Stimulated activated CD8-positive, alpha-beta memory T cell treated with anti-CD3 and anti-CD28 coated beads, Interleukin-4, amount 100 ng/mL, for 4 hours (primary cell): Measurements from ENCODE around the gene MGME1.

Experiments
- DNase-seq, 2 donors: peaks; one replicate each; pipeline ENCODE4 v3.0.0-alpha.2; 2020; ENCODE audit warnings: low read depth in 2 of 2, low spot score in 1 of 2

Gene MGME1

GRCh38 chr20:17968366-17969277 lies at the start of gene MGME1, which contains the start of gene SNX5:
TSS of gene MGME1 (plus strand) at chr20:17969018. CDS start at chr20:17969860, 842 bp downstream.
TSS of gene SNX5 (minus strand) at chr20:17968794. CDS start at chr20:17968425, 369 bp downstream.
- peak; percentile 99 for DNase-seq

DNA sequence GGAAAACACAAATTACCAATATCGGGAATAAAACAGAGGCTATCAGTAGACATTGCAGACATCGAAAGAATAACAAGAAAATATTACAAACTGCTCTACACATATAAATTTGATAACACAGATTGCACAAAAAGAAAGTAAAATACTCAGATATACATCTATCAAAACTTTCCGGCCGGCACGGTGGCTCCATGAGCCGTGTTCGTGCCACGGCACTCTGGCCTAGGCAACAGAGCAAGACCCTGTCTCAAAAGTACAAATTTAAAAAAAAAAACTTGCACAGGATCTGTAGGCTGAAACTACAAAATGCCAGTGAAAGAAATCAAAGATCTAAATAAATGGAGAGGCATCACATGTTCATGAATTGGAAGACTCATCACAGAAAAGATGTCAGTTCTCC lies 49.7 kb upstream of the MGME1 start:
- DNase-seq = no peak

DNA sequence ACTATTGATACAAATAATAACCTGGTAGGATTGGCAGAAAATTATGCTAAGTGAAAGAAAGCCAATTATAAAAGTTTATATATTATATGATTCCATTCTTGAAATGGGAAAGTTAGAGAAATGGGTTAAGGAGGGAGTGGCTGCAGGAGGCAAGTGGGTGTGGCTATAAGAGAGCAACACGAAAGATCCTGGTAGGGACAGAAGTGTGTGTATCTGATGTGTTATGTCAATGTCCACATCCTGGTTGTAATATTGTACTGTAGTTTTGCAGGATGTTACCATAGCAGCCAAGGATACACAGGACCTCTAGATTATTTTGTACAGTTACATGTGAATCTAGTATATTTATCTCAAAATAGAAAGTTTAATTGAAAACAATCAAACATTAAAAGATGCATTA lies 47.0 kb upstream of the MGME1 start:
- DNase-seq = no peak

- no peak for DNase-seq
Observed at GRCh38 chr20:17925141-17925939, 43.5 kb upstream of the MGME1 start.

GRCh38 chr20:17925940-17926300 lies 42.9 kb upstream of the MGME1 start:
- DNase-seq = no peak

DNA sequence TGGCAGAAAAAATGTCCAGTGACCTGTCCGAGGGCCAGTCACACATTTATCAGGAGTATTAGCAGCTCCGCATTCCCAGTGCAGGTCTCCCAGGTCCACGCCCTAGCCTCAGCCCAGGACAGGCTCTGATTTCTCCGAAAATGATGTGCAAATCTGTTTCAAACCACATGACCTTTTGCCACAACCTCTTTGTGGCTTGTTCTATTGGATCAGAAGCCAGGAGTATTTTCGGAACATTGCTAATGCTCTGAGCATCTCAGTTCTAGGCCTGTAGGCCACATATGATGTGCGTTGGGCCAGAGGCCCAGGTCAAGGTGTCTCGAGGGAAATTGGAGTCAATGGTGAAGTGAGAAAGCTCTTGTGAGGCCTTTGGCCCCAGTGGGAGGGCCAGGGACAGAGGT lies 40.6 kb upstream of the MGME1 start:
- DNase-seq = no peak

DNA sequence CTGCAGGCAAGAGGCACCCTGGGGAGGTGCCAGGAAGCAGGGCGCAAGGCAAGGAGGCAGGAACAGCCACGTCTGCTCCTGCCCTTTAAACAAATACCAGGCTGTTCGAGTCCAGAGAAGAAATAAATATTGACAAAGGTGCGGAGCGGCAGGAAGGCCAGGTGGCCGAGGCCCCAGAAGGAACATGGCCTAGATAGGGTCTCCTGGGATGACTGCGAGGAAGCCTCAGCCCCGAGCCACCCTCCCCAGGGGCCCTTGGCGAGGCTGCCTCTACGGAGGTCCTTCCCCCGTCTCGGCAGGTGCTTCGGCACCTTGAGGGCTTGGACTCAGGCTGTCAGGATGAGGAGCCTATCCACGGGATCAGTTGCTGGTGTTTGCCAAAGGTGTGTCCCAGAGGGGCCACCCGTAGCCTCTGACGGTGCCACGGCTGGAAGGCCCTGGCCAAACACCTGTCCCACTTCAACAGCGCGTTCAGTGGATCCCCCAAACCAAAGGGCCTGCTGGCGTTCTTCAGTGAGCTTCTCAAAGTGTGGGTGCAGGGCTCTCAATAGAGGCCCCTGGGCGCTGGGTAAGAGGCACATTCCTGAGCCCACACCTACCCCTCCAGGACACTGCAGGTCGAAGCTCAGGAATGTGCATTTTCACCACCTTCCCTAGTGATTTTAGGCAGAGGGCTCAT lies 40.0 kb upstream of the MGME1 start:
- no peak for DNase-seq

DNA sequence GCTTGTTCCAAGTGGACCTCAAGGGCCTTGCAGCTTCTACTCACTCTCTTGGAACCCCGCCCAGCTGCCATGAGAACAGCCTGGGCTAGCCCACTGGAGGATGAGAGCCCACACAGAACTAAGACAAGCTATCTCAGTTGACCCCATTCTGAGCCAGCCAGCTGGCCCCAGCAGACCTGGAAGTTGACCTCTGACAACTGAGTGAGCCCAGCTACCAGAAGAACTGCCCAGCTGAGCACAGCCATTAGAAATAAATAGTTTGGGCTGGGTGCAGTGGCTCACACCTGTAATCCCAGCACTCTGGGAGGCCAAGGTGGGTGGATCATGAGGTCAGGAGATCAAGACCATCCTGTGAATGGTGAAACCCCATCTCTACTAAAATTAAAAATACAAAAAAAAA lies 37.3 kb upstream of the MGME1 start:
- DNase-seq = no peak

- DNase-seq = no peak
Observed at GRCh38 chr20:17932396-17932795, 36.4 kb upstream of the MGME1 start.

DNA sequence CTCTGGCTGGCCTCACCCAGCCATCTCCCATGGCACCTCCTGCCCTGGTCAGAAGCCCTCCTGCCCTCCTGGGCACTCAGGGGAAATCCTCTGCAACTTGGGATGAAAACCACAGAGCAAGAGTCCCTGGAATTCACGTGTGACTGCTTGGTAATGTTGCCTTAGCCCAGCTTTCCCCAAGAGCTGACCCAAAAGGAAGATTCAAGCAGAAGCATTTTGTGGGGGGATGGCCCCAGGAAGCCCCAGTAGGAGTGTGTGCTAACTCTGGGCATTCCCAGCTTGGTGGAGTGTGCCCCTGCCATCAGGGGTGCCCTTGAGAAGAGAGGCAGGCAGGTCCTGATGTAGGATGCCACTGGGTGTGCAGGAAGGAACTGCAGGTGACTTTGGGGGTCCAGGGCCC lies 35.7 kb upstream of the MGME1 start:
- DNase-seq = no peak

DNA sequence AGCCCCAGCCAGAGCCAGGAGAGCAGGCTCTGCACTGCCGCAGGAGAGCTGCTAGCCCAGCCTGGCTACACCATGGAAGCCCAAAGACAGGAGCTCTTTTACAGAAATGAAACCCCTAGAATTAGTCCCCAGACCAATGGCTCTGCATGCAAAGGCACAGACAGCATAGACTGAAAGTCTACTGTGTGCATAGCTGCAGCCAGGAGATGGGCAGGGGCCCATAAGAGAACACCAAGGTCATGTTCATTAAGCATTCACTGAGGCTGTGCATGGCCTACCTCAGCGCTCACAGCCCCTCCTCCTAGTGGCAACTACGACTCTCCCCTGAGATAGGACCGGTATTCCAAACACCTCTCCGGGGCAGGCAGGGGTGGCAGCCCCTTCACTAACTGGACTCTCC lies 35.1 kb upstream of the MGME1 start:
- no peak for DNase-seq

DNA sequence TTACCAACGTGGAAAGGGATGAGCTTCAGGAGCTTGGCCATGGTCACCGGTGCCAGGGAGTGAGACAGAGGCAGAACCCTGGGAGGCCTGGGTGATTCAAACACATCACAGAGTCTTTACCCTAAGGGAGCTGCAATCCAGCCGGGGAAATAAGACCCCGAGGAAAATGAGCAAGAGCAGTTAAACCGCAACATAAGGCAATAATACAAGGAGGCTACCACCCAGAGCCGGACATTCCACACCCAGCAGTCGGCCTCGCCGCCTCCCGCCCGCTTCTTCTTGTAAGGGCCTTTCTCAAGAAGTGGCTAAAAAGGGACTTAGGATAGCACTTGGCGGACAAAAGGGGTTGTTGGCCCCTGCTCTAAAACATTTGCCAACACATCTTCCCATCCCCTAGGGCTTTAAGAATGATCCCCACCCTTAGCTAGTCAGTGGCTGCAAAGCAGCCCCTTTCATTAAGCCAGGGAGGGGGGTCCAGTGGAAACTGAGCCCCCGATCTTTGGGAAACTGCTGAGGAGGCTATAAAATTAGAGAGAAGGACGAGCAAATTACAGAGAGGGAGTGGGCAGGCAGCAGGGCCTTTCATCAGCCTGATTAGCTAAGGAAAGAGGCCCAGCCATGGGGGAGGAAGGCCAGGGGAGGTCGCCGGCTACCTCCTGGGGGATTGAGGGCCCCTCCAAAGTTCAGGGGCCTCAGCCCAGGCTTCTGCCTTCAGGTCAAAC lies 34.5 kb upstream of the MGME1 start:
- no peak for DNase-seq

DNA sequence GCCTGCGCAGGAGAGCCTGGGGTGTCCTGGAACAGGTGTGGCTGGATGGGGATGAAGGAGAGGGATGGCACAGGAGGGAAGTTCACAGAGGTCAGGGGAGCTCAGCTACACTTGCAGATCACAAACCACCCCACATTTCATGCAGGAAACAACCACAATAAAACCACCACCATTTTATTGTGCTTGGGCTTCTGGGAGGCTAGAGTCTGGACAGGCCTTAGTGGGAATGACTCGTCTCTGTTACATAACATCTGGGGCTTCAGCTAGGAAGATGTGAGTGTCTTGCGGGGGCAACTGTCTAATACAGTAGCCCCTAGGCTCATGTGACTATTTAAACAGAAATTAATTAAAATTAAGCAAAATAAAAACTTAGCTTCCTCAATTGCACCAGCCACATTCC lies 33.6 kb upstream of the MGME1 start:
- no peak for DNase-seq

- DNase-seq = no peak
Observed at GRCh38 chr20:17935761-17936160, 33.1 kb upstream of the MGME1 start.

DNA sequence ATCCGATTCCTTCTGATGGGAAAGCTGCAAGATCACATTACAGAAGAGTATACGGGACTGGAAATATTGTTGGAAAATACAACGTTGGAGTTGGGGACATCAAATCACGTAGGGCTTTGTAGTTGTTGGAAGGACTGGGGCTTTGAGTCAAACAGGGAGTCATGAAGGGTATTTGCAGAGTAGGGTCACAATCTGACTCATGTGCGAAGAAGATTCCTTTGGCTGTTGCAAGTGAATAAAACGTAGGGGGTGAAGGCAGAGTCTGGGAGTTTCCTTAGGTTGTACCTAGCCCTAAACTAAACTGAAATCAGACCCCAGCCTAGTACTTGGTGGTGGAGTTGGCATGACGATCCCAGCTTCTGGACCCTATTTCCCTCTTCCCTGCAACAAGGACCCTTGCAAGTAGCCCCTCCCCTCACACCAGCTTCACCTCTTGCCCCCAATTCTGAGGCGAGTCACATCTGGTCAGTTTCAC lies 32.5 kb upstream of the MGME1 start:
- DNase-seq = no peak

DNA sequence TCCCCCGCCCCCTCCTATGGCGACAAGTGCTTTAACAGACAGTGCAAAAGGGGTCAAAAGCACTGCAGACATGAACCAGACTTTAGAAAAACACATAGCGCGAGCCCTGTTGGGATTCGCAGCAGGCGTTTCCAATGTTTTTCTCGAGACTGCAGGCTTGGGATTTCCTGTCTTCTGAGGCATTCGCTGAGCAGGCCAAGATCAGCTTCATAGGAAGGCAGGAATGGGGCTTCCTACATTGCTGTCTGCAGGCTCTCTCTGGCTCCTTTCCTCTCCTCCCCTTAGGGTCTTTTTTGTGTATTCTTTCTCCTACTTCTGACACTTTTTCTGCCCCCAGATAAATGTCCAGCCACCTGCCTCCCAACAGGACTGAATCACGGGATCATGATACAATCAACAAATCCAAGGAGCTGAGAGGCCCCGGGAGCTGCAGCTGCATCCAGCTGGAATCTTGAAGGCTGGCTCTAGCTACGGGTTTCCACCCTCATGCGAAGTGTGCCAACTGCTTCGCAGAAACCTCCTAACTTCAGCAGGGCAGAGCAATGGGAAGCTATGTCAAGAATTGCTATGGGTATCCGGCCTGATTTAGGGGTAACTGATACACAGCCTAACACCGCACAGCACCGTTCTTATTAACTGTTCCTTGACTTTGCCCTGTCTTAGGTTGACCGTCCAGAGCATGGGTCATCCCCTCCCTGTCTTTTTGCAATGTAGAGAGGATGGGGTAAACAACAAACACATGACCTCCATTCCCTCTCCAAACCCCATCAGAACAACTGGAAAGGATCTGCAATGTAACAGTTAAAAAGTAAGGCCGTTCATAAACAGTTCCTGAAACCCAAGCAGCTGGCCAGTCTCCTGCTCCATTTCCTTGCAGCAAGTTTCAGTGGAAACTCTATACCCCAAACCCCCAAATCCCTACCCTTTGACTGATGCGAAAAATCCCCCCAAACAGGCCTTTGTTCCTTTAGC lies 31.8 kb upstream of the MGME1 start:
- no peak for DNase-seq

GRCh38 chr20:17938871-17939619 lies 29.8 kb upstream of the MGME1 start:
- DNase-seq = peak; percentile 23 to 28

- no peak for DNase-seq
Observed at GRCh38 chr20:17939622-17940223, 29.1 kb upstream of the MGME1 start.
